Kidney (tissue), 14 donors: ENCODE data around the gene VDAC2. TPM values are rescaled to one million over a fixed set of nuclear protein-coding genes. Genes with fewer than 3 reads are reported as not detected.
"Not testable (repeated sequence)": the region's sequence is repeated elsewhere in the genome, so short reads cannot be mapped to it uniquely, and the experiment has no call there.

ENCODE experiments used
- DNase-seq, 5 donors: peaks; one replicate each; pipeline ENCODE4 v3.0.0-alpha.2; 2013 to 2020
- FAIRE-seq: peaks from 2 replicates; lab custom pipeline; 2012; peaks lifted over from hg19 to GRCh38; lab: Jason Lieb, UNC
- H3K27ac ChIP-seq, 2 donors: one replicate each; pipeline ENCODE4 v1.7.0; 2013; ENCODE audit warnings: low read depth in 2 of 2, low read length in 2 of 2, inconsistent platforms in 1 of 2
- H3K27me3 ChIP-seq: one replicate; pipeline ENCODE4 v1.7.1; 2013; ENCODE audit warnings: low read length, inconsistent platforms; ENCODE audit not compliant: control insufficient read depth, insufficient read depth
- H3K36me3 ChIP-seq, 3 donors: one replicate each; pipeline versions ENCODE4 v1.7.0 to v1.7.1; 2013; ENCODE audit warnings: low read length in 3 of 3, control low read depth in 1 of 3, inconsistent platforms in 1 of 3; ENCODE audit not compliant: insufficient read depth in 3 of 3, control insufficient read depth in 2 of 3
- H3K4me1 ChIP-seq, 3 donors: one replicate each; pipeline versions ENCODE4 v1.7.0 to v1.7.1; 2013; ENCODE audit warnings: low read length in 3 of 3, inconsistent platforms in 1 of 3, low read depth in 1 of 3; ENCODE audit not compliant: control insufficient read depth in 2 of 3, insufficient read depth in 2 of 3
- H3K4me3 ChIP-seq, 3 donors: one replicate each; pipeline versions ENCODE4 v1.7.0 to v1.8.1; 2013; ENCODE audit warnings: low read length in 3 of 3, control low read depth in 1 of 3, inconsistent platforms in 1 of 3
- H3K9ac ChIP-seq, 3 donors: one replicate each; pipeline versions ENCODE4 v1.7.0 to v1.7.1; 2013; ENCODE audit warnings: low read length in 3 of 3, control low read depth in 1 of 3, inconsistent platforms in 1 of 3
- H3K9me3 ChIP-seq, 3 donors: one replicate each; pipeline versions ENCODE4 v1.7.0 to v1.7.1; 2013; ENCODE audit warnings: low read length in 3 of 3, control low read depth in 1 of 3, inconsistent platforms in 1 of 3; ENCODE audit not compliant: control insufficient read depth in 2 of 3, insufficient read depth in 1 of 3
- intact Hi-C: fragments of 100-400 bp; cut with DNase I; formaldehyde crosslinking; loops from one replicate; pipeline ENCODE4 v1.11.1; 2022
- polyA plus RNA-seq: library from polyadenylated mRNA; stranded (reverse); fragments of 350-450 nt; fragmentation: Illumina TruSeq; extraction: RNeasy Lipid Tissue Mini Kit (QIAGEN cat#74804); gene quantifications from one replicate; pipeline ENCODE4 v1.2.3, GENCODE V29; 2014; ENCODE audit warnings: low read depth, low replicate concordance; ENCODE audit not compliant: insufficient read depth
- total RNA-seq: library from RNA; stranded (reverse); fragmentation: NEBNext Ultra II Directional; extraction: Animal tissue kit (Norgen Biotek cat#: 25700); gene quantifications from one replicate; pipeline ENCODE4 v1.2.1, GENCODE V29; 2021
- TF ChIP-seq, protein P1 (sequence below): IDR thresholded peaks from 3 replicates; pipeline ENCODE4 v1.5.1; 2012; ENCODE audit warnings: mild to moderate bottlenecking, moderate library complexity, borderline replicate concordance; ENCODE audit not compliant: insufficient read depth; ENCODE audit errors: extremely low read depth
- donor health status: control.
- donor health status: control.
- donor health status: control.
- donor health status: control.
- donor health status: control.
- donor health status: DM: yes; HTN: yes; CAD: no.
- donor health status: Normal renal cell carcinoma (clear cell type).

The VDAC2 gene
- total and polyA plus RNA-seq, 2 donors from 2014 or later: 128 to 211 TPM

DNA sequence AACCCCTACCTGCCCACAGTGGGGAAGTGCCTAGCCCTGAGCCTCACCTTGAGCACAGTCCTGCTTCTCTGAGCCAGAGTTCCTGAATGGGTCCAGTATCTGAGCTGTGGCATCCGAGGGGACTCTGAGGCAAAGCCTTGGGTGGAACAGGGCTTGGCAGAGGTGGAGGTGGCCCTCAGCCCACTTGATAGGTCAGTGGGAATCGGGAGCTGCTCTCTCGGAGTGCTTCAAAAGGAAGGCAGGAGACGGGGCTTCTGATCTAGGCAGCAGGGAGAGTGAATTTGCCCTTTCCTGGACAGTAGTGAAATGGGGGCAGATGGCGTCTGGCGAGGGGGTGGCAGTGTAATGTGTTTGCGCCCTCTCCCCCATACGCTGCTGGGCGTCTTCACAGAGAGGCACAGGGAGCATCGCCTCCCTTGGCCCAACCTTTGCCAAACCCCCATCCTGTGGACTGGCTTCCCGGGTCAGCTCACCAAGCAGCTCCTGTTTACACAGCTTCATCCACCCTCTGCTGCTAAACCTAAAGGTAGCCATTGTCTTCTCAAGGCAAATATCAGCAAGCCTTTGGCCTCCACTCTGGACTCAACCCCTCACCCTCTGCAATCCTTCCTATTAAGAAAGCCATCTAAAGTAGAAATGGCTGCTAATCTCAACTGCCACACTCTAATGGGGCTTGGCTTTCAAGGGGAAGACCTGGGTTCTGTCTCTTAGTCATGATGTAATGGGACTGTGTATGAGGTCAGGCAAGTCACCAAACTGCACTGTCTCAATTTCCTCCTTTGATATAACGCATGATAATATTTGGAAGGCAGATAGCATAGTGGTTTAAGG lies 21.1 kb upstream of the VDAC2 start:
- intact Hi-C loops: no loop called here
- H3K4me1 ChIP-seq: no peaks in the 10 kb centered on the region
- H3K27me3 ChIP-seq: no peaks in the 10 kb centered on the region
- FAIRE-seq (no peak), DNase-seq (no peak)
- no peak overlapping the region for H3K9ac ChIP-seq
- no peak overlapping the region for H3K27ac ChIP-seq
- TF ChIP-seq, protein P1, sequence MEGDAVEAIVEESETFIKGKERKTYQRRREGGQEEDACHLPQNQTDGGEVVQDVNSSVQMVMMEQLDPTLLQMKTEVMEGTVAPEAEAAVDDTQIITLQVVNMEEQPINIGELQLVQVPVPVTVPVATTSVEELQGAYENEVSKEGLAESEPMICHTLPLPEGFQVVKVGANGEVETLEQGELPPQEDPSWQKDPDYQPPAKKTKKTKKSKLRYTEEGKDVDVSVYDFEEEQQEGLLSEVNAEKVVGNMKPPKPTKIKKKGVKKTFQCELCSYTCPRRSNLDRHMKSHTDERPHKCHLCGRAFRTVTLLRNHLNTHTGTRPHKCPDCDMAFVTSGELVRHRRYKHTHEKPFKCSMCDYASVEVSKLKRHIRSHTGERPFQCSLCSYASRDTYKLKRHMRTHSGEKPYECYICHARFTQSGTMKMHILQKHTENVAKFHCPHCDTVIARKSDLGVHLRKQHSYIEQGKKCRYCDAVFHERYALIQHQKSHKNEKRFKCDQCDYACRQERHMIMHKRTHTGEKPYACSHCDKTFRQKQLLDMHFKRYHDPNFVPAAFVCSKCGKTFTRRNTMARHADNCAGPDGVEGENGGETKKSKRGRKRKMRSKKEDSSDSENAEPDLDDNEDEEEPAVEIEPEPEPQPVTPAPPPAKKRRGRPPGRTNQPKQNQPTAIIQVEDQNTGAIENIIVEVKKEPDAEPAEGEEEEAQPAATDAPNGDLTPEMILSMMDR: no peak
- no peaks in the 10 kb centered on the region for H3K36me3 ChIP-seq
- no peaks in the 10 kb centered on the region for H3K9me3 ChIP-seq
- no peak overlapping the region for H3K4me3 ChIP-seq

DNA sequence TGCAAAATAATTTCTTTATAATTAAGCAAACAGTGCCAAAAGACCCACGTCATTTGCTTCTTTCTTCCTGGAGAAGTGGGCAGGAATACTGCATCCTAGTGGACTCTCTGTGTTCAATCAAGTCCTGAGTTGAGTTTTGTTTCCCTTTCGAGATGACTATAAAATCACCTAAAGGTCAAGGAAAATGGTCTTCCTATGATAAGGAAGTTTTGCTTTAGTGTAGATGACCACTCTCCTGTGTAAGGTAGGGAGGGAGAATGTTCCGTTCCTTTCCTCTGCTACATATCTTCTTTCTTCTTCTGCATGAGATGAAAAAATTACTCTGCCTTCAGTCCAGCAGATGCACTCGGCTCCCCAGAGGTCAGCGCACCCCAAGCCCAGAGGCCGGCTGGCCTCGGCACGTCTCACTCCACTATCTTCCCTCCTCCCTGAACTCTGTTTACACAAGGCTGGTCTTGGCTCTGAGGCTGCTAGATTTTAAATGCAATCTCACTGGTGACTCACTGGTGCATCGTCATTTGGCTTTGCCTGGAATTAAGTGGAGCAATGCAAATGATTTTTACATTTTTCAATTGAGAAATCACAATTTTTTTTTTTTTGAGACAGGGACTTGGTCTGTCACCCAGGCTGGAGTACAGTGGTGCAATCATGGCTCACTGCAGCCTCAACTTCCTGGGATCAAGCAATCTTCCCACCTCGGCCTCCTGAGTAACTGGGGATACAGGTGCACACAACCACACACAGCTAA lies 18.6 kb upstream of the VDAC2 start:
- intact Hi-C loops: no loop called here
- no peak for FAIRE-seq
- peak in 1 of 5 donors; percentile 82 for DNase-seq
- Histone ChIP-seq H3K27ac (no peak overlapping the region), H3K27me3 (no peaks in the 10 kb centered on the region), H3K4me3 (no peak overlapping the region), H3K9me3 (no peaks in the 10 kb centered on the region), H3K36me3 (no peaks in the 10 kb centered on the region), H3K9ac (no peak overlapping the region), H3K4me1 (no peaks in the 10 kb centered on the region)
- TF ChIP-seq, protein P1: no peak

DNA sequence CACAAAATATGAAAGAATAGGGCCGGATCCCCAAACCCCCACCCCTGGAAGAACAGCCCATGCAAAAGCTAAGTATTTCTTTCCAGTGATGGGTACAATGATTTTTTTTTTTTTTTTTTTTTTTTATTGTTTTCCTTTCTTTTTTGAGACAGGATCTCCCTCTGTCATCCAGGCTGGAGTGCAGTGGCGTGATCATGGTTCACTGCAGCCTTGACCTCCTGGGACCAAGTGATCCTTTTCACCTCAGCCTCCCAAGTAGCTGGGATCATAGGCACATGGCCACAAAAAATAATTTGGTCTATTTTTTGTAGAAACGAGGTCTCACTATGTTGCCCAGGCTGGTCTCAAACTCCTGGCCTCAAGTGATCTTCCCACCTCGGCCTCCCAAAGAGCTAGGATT lies 16.0 kb upstream of the VDAC2 start:
- H3K36me3 ChIP-seq, H3K4me3 ChIP-seq, H3K9ac ChIP-seq, H3K4me1 ChIP-seq, H3K27me3 ChIP-seq, H3K9me3 ChIP-seq, DNase-seq, H3K27ac ChIP-seq, FAIRE-seq, intact Hi-C loops: not testable (repeated sequence)
